Retinal pigment epithelial cell (primary cell): ENCODE results near the gene ANO10.
"Not testable (repeated sequence)": the region's sequence is repeated elsewhere in the genome, so short reads cannot be mapped to it uniquely, and the experiment has no call there.

Experiments used
- DNase-seq: peaks from one replicate; pipeline ENCODE4 v3.0.0-alpha.2; 2010; ENCODE audit warnings: low read depth
- H3K4me3 ChIP-seq: 2 replicates; pipeline ENCODE4 v1.5.1; 2011; ENCODE audit warnings: mild to moderate bottlenecking, low read length, control low read depth, moderate library complexity
- TF ChIP-seq, protein P1 (sequence below): conservative IDR thresholded peaks from 2 replicates; pipeline ENCODE4 v1.5.1; 2011; ENCODE audit warnings: low read depth, low read length, control low read depth, inconsistent platforms

Gene ANO10

DNA sequence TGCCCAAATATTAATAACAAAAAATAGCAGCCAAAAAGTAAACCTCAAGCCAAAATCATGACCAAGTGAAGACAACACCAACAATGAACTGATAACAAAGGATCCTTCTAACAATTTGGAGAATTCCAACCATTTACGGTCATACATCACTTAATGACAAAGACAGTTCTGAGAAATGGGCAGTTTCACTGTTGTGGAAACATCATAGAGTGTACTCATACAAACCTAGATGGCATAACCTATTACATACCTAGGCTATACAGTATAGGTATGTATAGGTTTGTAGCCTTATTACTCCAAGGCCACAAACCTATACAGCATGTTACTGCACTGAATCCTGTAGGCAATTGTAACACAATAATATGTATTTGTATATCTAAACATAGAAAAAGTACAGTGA is 12.4 kb downstream of the ANO10 start:
- TF ChIP-seq, protein P1, sequence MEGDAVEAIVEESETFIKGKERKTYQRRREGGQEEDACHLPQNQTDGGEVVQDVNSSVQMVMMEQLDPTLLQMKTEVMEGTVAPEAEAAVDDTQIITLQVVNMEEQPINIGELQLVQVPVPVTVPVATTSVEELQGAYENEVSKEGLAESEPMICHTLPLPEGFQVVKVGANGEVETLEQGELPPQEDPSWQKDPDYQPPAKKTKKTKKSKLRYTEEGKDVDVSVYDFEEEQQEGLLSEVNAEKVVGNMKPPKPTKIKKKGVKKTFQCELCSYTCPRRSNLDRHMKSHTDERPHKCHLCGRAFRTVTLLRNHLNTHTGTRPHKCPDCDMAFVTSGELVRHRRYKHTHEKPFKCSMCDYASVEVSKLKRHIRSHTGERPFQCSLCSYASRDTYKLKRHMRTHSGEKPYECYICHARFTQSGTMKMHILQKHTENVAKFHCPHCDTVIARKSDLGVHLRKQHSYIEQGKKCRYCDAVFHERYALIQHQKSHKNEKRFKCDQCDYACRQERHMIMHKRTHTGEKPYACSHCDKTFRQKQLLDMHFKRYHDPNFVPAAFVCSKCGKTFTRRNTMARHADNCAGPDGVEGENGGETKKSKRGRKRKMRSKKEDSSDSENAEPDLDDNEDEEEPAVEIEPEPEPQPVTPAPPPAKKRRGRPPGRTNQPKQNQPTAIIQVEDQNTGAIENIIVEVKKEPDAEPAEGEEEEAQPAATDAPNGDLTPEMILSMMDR: no peak
- H3K4me3 ChIP-seq: no peak overlapping the region
- DNase-seq: no peak

DNA sequence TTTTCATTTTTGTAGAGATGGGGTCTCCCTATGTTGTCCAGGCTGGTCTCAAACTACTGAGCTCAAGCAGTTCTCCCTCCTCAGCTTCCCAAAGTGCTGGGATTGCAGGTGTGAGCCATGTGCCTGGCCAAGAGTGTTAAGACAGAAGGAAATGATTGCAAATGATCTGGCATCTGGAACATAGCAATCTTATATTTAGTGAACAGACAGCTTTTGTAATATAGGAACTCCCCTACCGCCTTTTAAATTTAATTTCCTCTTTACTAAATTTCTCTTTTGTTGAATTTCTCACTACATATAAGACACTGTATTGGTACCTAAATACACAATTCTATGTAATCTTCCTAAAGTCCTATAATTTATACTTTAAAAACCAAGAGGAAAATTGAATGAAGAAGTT is 13.1 kb downstream of the ANO10 start:
- DNase-seq: no peak
- H3K4me3 ChIP-seq: no peak overlapping the region
- TF ChIP-seq, protein P1: no peak

- TF ChIP-seq, protein P1: no peak
- H3K4me3 ChIP-seq: no peak overlapping the region
- no peak for DNase-seq
Observed at GRCh38 chr3:43606284-43606683, 15.5 kb downstream of the ANO10 start.

GRCh38 chr3:43599959-43600358 is 21.9 kb downstream of the ANO10 start:
- not testable (repeated sequence) for DNase-seq, H3K4me3 ChIP-seq

- TF ChIP-seq, protein P1: no peak
Observed at GRCh38 chr3:43597961-43598360, 23.9 kb downstream of the ANO10 start.

DNA sequence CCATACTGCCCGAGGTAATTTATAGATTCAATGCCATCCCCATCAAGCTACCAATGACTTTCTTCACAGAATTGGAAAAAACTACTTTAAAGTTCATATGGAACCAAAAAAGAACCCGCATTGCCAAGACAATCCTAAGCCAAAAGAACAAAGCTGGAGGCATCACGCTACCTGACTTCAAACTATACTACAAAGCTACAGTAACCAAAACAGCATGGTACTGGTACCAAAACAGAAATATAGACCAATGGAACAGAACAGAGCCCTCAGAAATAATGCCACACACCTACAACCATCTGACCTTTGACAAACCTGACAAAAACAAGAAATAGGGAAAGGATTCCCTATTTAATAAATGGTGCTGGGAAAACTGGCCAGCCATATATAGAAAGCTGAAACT is 25.6 kb downstream of the ANO10 start:
- not testable (repeated sequence) for DNase-seq, H3K4me3 ChIP-seq

More at GRCh38 chr3:43597961-43598360, 23.9 kb downstream of the ANO10 start:
- no peak for DNase-seq
- H3K4me3 ChIP-seq: no peak overlapping the region

GRCh38 chr3:43595280-43595679 is 26.5 kb downstream of the ANO10 start:
- not testable (repeated sequence) for H3K4me3 ChIP-seq, DNase-seq

GRCh38 chr3:43593588-43593987 is 28.2 kb downstream of the ANO10 start:
- not testable (repeated sequence) for H3K4me3 ChIP-seq, DNase-seq

DNA sequence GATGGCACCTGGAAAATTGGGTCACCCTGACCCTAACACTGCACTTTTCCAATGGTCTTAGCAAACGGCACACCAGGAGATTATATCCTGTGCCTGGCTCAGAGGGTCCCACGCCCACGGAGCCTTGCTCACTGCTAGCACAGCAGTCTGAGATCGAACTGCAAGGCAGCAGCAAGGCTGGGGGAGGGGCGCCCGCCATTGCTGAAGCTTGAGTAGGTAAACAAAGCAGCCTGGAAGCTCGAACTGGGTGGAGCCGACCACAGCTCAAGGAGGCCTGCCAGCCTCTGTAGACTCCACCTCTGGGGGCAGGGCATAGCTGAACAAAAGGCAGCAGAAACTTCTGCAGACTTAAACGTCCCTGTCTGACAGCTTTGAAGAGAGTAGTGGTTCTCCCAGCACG is 29.9 kb downstream of the ANO10 start:
- H3K4me3 ChIP-seq, DNase-seq: not testable (repeated sequence)

- TF ChIP-seq, protein P1: no peak
- no peak for DNase-seq
- no peak overlapping the region for H3K4me3 ChIP-seq
Observed at GRCh38 chr3:43587303-43587702, 34.5 kb downstream of the ANO10 start.
